H54 (cell line): ENCODE measurements around the gene ADCY5.

Experiments used
- DNase-seq: peaks from one replicate; pipeline ENCODE4 v3.0.0; 2011; ENCODE audit warnings: low spot score, mixed read lengths; ENCODE audit not compliant: insufficient read length
- FAIRE-seq: peaks from 3 replicates; lab custom pipeline; 2011; peaks lifted over from hg19 to GRCh38; lab: Jason Lieb, UNC
- POLR2A ChIP-seq: IDR thresholded peaks from 2 replicates; pipeline ENCODE4 v1.6.1; 2011; ENCODE audit warnings: low read depth, mild to moderate bottlenecking, low read length

ADCY5 gene

DNA sequence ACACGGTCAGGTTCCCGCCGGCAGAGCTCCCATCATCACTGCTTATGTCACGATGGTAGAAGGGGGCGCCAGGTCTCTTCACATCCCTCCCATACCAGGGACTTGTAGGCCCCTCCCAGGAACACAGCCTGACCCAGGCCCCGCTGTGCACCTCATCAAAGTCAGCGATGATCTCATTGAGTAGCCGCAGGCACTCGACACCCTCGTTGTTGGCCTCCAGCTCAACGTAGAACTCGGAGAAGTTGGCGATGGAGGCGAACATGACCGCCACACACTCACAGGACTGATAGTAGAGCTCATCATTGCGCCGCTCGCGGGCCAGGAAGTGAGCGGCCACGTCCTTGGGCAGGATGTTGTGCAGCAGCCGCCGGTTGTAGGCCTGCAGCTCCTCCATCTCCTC, 157.9 kb downstream of the ADCY5 start:
- DNase-seq (no peak), FAIRE-seq (no peak)
- TF ChIP-seq POLR2A = no peak

GRCh38 chr3:123290107-123290930, 158.6 kb downstream of the ADCY5 start:
- FAIRE-seq = no peak
- no peak for TF ChIP-seq POLR2A

DNA sequence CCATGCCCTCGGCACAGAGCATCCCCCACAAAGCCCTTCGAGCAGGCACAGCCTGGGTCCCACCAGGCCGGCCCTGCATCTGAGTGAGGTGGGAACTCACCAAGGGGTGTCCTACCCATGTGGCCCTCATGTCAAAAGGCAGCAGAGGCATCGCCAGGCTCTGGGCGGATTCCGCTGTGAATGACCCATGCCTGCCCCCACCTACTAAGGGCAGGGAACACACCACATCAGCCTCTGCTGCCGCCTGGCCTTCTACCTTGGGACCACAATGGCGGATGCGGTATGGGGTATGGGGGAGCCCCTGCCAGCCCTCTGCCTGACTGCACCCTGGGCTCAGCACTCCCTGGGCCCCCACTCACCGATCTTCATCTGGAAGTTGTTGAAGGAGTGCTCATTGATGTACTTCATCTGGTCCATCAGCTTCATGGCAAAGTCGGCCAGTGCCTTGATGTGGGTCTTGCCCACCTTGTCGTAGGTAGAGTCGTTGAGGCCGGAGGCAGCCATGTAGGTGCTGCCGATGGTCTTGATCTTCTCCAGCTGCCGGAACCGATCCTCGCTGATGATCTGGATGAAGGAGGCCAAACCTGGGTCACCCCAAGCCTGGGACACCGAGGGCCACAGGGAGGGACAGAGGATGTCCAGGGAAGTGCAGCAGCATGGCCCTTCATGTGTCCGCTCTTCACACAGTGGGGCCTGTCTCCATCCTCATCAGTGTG, 159.3 kb downstream of the ADCY5 start:
- FAIRE-seq = no peak
- no peak for TF ChIP-seq POLR2A
- DNase-seq = no peak

More at GRCh38 chr3:123290107-123290930, 158.6 kb downstream of the ADCY5 start:
- no peak for DNase-seq

GRCh38 chr3:123287962-123288302, 161.0 kb downstream of the ADCY5 start:
- no peak for TF ChIP-seq POLR2A
- no peak for DNase-seq

GRCh38 chr3:123287051-123287961, 161.6 kb downstream of the ADCY5 start:
- DNase-seq (no peak), FAIRE-seq (no peak)
- TF ChIP-seq POLR2A = no peak

More at GRCh38 chr3:123287962-123288302, 161.0 kb downstream of the ADCY5 start:
- no peak for FAIRE-seq

GRCh38 chr3:123286308-123287023, 162.4 kb downstream of the ADCY5 start:
- FAIRE-seq (no peak), DNase-seq (peak; percentile 86)
- no peak for TF ChIP-seq POLR2A

- FAIRE-seq (no peak), DNase-seq (no peak)
- no peak for TF ChIP-seq POLR2A
These were observed 163.0 kb downstream of the ADCY5 start for GRCh38 chr3:123285931-123286307.

DNA sequence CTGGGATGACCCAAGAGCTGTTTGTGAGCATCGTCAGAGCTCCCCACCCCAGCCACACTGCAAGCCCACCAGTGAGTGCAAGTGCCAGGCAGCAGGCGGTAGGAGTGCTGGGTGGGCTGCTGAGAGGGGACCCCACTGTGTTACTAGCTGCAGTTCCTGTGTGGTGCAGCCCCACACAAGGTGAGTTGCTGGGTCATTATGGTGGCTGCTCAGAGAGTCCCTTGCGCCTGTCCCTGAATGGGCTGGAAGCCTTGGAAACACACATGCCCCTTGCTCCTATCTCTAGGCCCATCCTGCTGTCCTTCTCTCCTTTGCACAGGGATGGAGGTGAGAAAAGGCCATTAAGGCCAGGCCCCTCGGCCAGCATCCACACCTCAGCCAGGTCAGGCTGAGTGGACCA, 163.4 kb downstream of the ADCY5 start:
- TF ChIP-seq POLR2A = no peak
- DNase-seq (no peak), FAIRE-seq (no peak)

- TF ChIP-seq POLR2A = no peak
- DNase-seq (no peak), FAIRE-seq (no peak)
These were observed 163.8 kb downstream of the ADCY5 start for GRCh38 chr3:123285066-123285465.

- no peak for TF ChIP-seq POLR2A
- FAIRE-seq (no peak), DNase-seq (no peak)
These were observed 164.4 kb downstream of the ADCY5 start for GRCh38 chr3:123284399-123285010.

DNA sequence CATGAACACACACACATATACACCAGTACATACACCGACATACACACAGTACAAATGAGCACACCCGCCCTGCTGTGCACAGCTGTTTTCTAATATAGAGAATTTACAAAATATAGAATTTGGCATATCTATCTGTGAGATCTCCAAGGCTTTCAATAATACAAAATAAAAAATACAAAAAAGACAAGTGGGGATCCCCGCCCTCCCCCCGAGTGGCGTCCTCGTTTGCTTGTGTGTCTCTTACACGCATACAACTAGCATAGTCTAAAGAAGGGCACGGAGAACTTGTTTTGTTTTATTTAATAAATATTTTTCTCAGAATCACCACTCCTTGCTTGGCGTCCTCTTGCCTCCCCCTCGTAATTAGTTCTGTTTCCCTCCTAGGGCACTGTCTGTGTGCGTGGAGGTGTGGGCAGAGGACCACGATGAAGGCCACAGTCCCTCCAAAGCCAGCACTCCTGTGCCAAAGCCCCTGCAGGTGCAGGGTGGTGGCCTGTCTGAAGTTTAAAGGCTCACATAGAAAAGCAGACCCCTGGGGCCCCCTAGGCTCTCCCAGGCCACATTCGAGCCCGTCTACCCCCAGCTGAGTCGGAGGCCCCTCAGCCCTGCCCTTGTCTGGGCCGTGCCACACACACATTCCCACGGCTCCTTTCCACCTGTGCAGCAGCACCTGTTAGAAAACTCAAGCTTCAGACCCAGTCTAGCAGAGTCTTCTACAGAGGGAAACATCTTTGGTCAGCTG, 165.1 kb downstream of the ADCY5 start:
- no peak for TF ChIP-seq POLR2A
- FAIRE-seq = no peak
- DNase-seq = no peak

DNA sequence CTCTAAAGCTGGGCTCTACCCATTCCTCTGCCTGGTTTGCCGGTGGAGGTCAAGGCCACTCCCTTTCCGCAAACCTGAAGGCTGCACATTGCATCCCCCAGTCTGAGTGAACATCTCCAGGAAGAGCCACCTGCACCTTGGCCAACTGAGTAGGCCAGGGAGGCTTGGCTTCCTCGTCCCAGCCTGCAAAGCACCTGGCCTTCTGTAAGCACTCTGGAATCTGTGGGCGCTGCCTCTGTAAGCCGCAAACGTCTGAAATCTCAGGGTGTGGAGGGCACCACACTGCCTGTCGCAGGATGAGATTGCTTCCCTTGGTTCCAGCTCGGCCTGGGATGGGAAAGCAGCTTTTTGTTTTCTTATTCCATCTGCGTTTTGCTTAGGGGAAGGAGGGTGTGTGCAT, 165.8 kb downstream of the ADCY5 start:
- FAIRE-seq (no peak), DNase-seq (no peak)
- TF ChIP-seq POLR2A = no peak
